ENCODE measurements around the gene AGPAT3.

The AGPAT3 gene

DNA sequence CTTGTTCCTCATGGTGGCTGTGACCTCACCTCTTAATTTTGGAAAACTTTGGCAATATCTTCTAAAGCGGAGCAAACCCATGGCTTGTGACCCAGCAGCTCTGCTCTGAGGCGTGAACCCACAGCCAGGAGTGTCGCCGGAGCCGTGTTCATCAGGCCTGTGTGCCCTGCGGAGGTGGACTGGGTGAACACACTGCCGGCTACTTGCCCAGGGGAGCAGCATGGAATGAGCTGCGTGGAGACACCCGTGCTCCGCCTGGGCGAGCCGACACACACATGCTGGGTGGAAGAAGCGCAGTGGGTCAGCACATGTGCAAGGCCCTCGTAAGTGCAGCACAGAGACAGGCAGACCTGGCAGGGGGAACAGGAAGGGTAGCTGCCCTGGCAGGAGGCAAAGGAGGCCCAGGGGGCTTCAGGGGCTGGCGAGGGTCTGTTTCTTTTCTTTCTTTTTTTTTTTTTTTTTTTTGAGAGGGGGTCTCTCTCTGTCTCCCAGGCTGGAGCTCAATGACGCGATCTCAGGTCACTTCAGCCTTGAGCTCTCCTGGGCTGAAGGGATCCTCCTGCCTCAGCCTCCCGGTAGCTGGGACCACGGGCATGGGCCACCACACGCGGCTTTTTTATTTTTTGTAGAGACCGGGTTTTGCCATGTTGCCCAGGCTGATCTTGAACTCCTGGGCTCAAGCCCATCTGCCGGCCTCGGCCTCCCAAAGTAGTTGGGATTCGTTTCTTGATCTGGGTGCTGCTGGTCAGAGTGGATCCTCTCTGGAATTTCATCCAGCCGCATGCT is 41.8 kb downstream of the AGPAT3 start:
- DNase-seq (ENCODE audit: low read depth, low spot score) = no peak

DNA sequence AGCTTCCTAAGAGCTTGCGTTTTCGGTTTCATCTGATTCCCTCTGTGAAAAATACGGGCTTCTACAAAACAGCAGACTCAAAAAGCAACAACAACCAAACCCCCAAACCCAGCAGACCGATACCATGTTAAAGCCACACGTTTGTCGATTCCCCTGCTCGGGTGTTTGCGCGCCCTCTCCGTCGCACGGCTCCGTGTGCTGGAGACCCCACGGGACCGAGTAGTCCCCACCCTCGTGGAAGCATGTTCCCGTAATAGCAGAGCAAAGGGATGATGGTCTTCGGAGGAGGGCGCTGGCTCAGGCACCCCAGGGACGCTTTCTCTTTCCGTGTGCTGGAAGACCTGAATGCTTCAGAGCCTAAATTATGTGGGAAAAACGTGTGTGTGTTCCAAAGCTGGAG is 42.7 kb downstream of the AGPAT3 start:
- no peak for DNase-seq (ENCODE audit: low read depth, low spot score)

DNA sequence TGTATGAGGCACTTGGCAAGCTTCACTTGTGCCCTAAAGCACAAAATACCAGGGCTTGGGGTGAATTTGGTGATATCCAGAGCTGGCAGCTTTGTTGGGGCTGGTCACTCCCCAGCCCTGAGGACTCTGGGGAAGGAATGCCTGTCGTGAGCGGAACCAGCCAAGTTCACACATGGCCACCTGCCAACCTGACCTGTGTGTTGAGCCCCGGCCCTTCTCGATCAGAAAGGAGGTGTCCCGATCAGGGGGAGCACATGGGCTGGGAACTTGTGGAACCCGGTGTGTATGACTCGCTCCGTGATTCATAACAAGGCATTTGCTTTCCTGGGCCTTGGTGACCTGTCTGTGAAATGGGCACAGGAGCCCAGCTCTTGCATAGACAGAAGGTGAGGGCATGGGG is 43.1 kb downstream of the AGPAT3 start:
- no peak for DNase-seq (ENCODE audit: low read depth, low spot score)

DNA sequence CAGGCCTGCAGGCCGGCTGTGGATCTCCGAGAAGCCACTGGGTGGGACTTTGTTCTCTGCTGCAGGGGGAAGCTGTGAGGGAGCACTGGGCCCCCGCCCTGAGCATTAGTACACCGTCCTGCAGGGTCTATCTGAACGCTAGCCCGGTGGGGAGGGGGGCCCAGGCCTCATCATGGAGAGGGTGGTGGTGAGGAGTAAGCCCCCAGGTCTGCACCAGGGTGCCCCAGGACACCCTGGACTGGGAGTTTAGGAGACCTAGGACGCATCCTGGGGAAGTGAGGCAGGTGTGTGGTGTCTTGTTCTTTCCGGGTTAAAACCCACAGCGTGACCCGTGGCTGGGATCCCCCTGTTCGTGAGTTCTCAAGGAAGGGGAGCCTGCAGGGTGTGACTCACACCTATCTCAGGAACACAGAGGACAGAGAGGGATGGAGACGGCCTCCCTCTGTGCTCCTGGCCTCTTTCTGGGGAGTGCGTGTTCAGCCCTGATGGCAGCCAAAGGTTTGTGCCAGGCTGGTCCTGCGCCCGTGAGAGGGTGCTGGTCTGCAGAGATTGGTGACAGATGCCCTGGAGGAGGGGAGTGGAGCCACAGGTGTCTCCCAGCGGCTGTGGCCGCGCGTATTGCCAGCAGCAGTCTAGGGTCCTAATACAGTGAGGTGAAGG is 44.8 kb downstream of the AGPAT3 start:
- DNase-seq (ENCODE audit: low read depth, low spot score) = no peak

DNA sequence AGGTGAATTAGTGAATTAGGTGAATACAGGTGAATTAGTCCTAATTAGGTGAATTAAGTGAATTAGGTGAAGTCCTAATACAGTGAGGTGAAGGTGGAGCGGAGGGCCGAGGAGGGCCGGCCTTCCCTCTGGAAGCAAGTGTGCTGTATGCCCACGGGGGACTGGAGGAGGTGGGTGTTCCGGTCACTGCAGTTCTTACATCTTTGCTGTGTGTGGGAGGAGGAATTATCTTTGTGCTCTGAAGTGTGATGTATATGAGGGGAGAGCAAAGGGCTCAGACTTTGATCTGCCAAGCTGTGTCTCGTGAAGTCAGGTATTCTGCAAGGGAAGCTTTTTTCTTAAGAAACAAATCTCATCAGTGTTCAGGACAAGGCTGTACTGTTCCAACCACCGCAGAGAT is 45.4 kb downstream of the AGPAT3 start:
- no peak for DNase-seq (ENCODE audit: low read depth, low spot score)

DNA sequence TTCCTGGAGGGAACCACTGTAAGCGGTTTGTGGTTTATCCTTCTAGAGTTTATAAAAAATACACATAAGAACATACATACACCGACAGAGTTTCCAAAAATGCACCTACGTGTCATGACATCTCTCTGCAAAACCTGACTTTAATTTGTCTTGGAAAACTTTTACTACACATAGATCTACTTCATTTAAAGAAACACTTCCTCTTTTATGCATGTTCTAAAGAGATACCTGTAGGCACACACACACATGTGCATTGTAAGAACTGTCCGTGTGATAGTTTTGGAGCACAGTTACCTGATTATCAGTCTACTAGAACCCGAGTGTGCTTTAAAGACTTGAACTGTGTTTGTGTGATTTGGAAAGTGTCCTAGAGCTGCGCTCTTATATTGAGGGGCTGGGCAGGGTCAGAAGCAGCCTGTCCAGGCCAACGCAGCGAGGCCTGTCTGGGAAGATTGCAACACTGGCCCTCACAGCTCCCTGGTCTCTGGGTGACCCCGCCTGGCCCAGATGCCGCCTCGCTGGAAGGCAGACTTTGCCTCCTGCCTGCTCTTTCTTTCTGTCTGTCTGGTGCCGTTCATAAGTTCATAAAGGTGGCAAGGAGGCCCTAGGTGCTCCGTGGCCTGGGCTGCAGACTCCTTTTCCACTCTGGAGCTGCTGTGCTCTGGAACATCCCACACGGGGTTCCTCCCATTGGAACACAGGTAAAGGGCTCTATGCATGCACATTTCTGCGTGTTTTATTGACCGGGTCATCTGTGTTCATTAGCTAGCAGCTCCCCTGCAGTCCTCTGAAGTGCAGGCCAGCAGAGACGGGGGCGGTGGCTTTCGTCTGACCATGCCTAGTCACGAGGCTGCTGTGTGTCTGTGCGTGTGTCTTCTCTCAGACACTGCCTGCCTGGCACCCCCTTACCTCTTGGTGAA is 46.3 kb downstream of the AGPAT3 start:
- DNase-seq (ENCODE audit: low read depth, low spot score) = no peak

DNA sequence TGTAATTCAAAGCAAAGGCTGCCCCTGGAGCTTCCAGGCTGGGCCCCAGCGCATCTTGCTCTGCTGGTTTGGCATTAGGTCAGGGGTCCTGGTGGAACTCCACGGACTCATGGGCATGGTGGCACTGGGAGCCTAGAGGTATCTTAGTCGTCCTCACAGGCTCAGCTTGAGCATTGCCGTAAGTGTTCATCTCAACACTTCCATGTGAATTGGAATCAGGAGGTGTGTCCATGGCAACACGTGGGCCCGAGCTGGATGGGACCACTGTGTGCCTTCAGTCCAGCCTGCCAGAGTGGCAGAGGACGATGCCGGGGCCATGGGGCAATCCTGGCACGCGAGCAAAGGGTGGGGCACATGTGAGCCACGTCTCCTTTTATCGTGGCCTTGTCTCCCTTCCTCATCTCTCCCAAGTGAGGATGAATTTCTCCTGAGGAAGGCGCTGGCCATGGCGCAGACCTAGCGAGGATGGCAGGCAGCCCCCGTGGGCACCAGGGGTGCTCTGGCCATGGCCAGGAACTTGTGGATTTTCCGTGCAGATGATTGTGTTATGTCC is 47.0 kb downstream of the AGPAT3 start:
- DNase-seq (ENCODE audit: low read depth, low spot score) = no peak

DNA sequence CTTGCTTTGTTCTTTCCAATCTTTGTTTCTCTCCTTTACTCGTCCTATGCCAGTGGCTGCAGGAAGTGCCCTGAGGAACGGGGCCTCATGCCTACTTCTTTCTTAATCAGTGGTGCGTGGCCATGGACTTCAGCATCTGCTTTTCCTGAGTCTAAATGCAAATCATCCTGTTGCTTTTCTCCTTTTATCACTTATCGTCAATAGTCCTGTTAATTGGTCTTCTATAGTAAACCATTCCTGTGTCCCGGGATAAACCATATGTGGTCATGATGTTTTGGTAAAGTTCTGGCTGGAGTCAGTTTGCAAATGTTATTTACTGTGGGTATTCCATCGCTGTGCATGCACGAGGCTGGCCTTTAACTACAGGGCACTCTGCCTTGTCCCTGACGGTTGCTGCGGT is 47.5 kb downstream of the AGPAT3 start:
- no peak for DNase-seq (ENCODE audit: low read depth, low spot score)

DNA sequence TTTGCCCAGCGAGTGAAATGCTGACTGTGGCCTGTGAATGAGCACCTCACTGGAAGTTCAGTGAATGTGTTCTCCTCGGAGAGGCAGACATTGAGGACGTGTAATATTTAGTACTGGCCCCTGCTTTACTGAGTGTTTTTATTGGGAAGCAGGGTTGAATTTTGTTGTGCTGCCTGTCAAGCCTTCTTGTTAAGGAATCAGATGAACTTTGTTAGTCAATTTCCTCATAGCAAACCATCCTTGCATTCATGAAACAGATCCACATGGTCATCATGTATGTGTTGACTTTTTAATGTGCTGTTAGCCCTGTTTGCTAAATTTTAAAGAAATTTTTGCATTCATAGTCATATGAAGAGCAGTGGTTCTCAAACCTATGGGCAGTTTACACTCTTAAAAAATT is 47.9 kb downstream of the AGPAT3 start:
- DNase-seq (ENCODE audit: low read depth, low spot score) = no peak

DNA sequence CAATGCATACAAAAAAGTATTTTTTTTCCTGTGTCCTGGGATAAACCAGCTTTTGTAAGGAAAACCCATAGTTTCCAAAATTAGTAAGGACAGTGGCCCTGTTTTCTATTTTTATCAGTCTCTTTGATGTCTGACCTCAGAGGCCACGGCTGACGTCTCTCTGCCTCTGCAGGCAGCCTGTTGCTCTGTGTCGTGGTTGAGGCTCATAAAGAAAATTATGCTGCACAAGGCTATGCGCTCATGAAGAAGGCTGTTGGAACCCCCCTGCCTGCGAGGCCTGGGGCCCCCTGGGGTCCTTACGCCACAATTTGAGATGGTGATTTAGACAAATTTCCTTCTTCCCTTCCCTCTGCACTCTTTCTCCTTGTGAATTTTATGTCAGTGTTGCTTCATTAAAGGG is 48.9 kb downstream of the AGPAT3 start:
- no peak for DNase-seq (ENCODE audit: low read depth, low spot score)

DNA sequence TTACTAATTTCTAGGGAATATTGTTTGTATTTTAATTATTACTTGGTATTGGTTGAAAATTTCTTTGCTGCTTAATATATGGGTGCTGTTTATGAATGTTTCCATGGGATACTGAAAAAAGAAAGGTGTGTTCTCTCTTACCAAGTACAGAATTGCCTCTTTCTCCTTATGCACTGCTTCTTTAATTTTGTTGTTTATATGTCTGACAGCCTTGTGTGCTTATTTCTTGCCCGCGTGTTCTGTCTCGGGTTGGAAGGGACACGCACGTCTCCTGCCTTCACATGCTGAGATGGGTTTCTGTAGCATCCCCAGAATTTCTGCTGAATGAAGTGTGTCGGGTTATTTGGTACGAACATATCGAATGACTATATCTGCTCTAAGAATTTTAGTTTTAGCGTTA is 51.1 kb downstream of the AGPAT3 start:
- DNase-seq (ENCODE audit: low read depth, low spot score) = no peak

DNA sequence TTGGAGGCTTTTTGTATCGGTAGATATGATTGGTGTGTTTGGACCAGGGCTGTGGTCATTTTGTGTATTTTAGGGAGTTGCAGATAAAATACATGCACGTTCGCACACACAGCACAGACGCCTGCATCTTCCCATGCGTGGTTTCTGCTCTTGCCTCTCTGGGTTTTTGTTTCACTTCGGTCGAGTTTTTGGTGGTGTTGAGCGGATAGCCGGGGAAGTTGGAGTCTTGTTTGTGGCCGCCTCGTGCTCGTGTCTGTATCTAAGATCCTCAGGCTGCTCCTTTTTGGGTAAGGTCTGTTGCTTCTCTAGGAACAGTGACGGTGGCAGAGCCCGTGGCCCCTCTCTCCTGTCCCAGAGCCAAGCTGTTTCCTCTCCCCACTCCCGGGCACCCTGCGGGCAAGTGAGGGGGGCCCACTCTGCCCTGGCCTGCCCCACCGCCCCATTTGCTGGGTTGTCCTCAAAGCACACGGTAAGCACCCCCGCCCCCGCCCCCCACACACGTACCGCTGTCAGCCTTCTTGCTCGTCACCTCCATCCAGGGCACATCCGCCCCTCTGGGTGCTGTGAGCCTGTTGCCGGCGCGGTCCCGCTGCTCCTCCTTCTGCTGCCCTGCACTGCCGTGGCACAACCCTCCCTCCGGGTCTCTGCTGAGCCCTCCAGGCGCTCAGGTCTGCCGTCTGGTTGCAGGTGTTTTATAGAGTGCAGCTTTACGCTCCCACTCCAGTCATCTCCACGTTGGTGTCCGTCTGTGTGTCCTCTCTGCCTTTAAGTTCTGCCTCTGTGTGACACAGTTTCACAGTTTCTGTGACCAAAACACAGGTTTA is 51.9 kb downstream of the AGPAT3 start:
- no peak for DNase-seq (ENCODE audit: low read depth, low spot score)

DNA sequence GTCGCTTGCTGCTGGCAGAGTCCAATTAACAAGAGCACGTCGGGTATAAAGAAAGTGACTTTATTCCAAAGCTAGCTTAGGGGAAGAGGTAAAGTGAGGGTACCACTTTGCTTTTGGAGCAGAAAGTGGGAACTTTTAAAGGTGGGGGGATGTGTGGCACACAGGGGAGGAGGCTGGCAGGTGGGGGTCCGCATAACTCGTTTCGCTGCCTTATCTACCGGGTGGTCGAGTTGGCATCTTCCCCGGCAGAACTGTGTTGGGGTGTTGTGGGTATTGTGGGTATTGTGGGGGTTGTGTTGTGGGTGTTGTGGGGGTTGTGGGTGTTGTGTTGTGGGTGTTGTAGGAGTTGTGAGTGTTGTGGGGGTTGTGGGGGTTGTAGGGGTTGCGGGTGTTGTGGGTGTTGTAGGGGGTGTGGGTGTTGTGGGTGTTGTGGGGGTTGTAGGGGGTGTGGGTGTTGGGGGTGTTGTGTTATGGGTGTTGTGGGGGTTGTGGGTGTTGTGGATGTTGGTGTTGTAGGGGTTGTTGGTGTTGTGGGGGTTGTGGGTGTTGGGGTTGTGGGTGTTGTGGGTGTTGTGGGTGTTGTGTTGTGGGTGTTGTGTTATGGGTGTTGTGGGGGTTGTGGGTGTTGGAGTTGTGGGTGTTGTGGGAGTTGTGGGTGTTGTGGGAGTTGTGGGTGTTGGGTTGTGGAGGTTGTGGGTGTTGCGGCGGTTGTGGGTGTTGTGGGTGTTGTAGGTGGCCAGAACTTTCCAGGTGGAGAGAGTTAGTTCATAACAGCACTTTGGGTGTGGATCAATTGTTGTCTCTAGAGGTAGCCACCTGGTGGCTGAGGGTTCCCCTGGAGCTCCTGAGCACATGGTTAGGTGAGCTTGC is 52.7 kb downstream of the AGPAT3 start:
- no peak for DNase-seq (ENCODE audit: low read depth, low spot score)

DNA sequence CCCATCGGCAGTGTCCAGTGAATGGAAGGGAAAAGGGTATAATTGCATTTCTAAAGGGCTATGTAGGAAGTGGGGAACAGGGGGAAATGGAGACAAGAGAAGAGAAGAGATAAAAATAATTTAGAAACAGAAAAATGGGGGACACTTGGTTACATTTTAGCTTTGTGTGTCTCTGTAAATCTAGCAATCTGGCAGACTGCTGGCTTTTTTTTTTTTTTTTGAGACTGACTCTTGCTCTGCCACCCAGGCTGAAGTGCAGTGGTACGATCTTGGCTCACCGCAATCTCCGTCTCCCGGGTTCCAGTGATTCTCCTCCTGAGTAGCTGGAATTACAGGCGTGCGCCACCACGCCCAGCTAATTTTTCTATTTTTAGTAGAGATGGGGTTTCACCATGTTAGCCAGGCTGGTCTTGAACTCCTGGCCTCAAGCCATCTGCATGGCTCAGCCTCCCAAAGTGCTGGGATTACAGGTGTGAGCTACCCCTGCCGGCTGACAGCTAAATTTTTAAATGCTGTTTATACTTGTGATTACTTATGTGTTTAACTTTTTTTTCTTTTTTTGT is 53.4 kb downstream of the AGPAT3 start:
- no peak for DNase-seq (ENCODE audit: low read depth, low spot score)

DNA sequence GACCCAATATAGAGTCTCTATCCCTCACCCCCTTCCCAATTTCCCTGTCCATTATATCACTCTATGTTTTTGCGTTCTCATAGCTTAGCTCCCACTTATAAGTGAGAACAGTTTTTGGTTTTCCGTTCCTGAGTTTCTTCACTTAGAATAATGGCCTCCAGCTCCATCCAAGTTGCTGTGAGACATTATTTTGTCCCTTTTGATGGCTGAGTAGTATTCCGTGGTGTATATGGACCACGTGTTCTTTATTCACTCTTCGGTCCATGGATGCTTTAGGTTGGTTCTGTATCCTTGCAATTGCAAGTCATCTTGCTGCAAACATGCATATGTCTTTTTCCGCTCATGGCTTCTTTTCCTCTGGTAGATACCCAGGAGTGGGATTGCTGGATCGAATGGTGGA is 54.3 kb downstream of the AGPAT3 start:
- DNase-seq (ENCODE audit: low read depth, low spot score) = no peak

DNA sequence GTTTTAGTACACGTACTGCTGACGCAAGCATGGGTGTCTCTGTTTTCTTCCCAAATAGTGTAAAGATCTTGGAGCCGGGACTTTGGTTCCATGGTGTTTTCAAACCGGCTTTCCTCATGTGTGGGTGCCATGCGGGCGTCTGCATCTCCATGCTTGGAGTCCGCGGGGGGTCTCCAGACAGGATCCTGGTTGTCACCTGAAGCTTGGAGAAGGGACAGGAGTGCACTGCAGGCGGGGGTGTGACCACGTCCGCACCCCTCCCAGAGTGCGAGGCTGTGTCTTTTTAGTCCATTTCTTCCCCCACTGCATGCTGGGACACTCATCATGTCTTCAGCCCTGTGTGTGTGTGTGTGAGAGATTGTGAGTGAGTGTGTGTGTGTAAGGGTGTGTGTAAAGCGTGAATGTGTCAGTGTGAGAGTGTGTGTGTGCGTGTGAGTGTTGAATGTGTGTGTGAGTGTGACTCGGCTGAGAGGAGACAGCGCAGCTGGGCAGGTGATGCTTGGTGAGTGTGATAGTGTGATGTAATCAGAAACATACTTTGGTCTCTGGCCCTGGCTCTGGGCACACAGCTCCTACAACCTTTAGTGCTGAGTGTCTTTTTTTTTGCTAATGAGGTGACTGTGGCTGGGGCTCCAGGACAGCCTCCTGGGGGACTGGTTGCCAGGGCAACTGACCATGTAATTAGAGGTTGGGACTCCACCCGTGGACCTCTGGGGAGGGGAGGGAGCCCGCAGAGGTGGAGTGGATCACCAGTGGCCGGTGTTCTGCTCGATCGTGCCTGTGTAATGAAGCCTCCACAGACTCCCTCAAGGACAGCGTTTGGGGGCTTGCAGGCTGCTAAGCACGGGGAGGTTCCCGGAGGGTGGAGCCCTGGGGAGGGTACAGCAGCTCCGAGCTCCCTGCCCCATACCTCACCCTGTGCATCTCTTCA is 55.1 kb downstream of the AGPAT3 start:
- no peak for DNase-seq (ENCODE audit: low read depth, low spot score)

DNA sequence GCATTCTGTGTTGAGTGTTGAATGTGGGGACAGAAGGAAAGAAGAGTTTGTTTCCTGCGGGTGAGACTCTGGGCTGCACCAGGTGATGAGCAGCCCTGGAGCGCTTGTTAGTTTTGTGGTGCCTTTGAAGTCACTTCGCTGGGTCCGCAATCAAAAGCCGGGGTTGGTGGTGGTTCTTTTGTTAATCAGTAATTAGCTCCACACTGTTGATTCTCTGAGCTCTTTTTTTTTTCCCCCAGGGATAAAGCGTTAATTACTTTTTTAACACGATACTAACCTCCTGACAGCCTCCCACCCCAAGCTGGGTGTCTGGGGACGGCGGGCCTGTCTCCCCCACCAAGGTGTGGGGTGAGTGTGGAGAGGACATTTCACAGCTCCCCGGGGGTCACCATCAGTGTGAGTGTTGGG is 56.6 kb downstream of the AGPAT3 start:
- peak; percentile 17 for DNase-seq (ENCODE audit: low read depth, low spot score)

DNA sequence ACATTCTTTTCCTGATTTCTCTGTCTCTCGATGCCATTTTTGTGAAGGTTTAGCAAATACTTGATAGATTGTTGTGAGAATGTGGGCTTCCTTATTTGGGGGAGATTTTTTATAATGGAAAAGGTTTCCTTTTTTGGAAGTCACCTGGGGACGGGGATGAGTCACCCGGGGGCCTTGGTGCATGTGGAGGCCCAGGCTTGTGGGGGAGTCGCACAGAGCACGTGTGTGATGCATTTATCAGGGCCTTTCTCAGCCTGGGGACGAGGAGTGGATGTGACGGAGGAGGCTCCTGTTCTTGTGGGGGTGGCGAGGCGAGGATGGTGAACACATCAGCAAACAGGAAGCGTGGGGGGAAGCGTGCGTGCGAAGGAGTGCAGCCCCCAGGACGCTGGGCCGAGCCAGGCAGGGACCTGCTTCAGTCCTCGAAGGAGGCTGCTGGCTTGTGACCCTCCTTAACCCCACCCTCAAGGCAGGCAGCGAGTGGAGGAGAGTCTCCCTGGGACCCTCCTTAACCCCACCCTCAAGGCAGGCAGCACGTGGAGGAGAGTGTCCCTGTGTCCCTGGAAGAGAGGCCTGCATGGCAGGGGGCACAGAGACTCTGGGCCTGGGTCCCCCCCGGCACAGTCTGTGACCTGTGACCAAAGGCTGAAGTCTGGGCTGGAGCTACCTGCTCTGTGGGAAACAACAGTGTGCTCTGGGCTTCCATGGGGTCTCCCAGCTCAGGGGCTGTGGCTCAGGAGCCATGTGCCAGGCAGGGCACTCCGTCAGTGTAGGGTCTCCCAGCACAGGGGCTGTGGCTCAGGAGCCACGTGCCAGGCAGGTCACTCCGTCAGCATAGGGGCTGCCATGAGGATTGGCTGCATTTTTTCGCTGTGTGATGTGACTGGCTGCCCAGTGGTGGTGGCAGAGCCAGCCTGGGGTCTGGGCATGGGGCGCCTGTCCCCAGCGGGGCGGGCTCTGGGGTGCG is 57.2 kb downstream of the AGPAT3 start:
- peak; percentile 66 for DNase-seq (ENCODE audit: low read depth, low spot score)
